ENCODE measurements around the gene NSUN6.
A peak's percentile ranks its signal among the peaks of the same experiment; 100 is the strongest.

The NSUN6 gene

GRCh38 chr10:18680754-18681153 lies 29.4 kb upstream of the NSUN6 start:
- in situ Hi-C loops (cut with HindIII; ENCODE audit: low pct_unique_long_range_greater_than_20kb, low sequenced_read_pairs) = no loop called here
- DNase-seq (ENCODE audit: low read depth in 1 of 2, low spot score in 1 of 2) = no peak
- TF ChIP-seq JUND (IDR thresholded peaks at IDR 0.05; ENCODE audit: low read depth) = no peak

GRCh38 chr10:18675086-18675801 lies 23.9 kb upstream of the NSUN6 start:
- in situ Hi-C loops (cut with HindIII; ENCODE audit: low pct_unique_long_range_greater_than_20kb, low sequenced_read_pairs) = no loop called here
- TF ChIP-seq JUND (IDR thresholded peaks at IDR 0.05; ENCODE audit: low read depth) = no peak
- DNase-seq (ENCODE audit: low read depth in 1 of 2, low spot score in 1 of 2) = no peak

GRCh38 chr10:18668026-18668425 lies 16.6 kb upstream of the NSUN6 start:
- DNase-seq (ENCODE audit: low read depth in 1 of 2, low spot score in 1 of 2) = no peak
- no peak for TF ChIP-seq JUND (IDR thresholded peaks at IDR 0.05; ENCODE audit: low read depth)
- in situ Hi-C loops (cut with HindIII; ENCODE audit: low pct_unique_long_range_greater_than_20kb, low sequenced_read_pairs) = no loop called here

GRCh38 chr10:18666810-18667209 lies 15.4 kb upstream of the NSUN6 start:
- in situ Hi-C loops (cut with HindIII; ENCODE audit: low pct_unique_long_range_greater_than_20kb, low sequenced_read_pairs) = no loop called here
- no peak for DNase-seq (ENCODE audit: low read depth in 1 of 2, low spot score in 1 of 2)
- no peak for TF ChIP-seq JUND (IDR thresholded peaks at IDR 0.05; ENCODE audit: low read depth)

GRCh38 chr10:18665815-18666558 lies 14.6 kb upstream of the NSUN6 start:
- in situ Hi-C loops (cut with HindIII; ENCODE audit: low pct_unique_long_range_greater_than_20kb, low sequenced_read_pairs) = no loop called here
- no peak for DNase-seq (ENCODE audit: low read depth in 1 of 2, low spot score in 1 of 2)
- no peak for TF ChIP-seq JUND (IDR thresholded peaks at IDR 0.05; ENCODE audit: low read depth)

- TF ChIP-seq JUND (IDR thresholded peaks at IDR 0.05; ENCODE audit: low read depth) = no peak
- DNase-seq (ENCODE audit: low read depth in 1 of 2, low spot score in 1 of 2) = no peak
- in situ Hi-C loops (cut with HindIII; ENCODE audit: low pct_unique_long_range_greater_than_20kb, low sequenced_read_pairs) = no loop called here
These were observed 13.6 kb upstream of the NSUN6 start for GRCh38 chr10:18664841-18665478.

- DNase-seq (ENCODE audit: low read depth in 1 of 2, low spot score in 1 of 2) = no peak
- no peak for TF ChIP-seq JUND (IDR thresholded peaks at IDR 0.05; ENCODE audit: low read depth)
- in situ Hi-C loops (cut with HindIII; ENCODE audit: low pct_unique_long_range_greater_than_20kb, low sequenced_read_pairs) = no loop called here
These were observed 9.5 kb upstream of the NSUN6 start for GRCh38 chr10:18660816-18661431.

GRCh38 chr10:18659819-18660535 lies 8.6 kb upstream of the NSUN6 start:
- in situ Hi-C loops (cut with HindIII; ENCODE audit: low pct_unique_long_range_greater_than_20kb, low sequenced_read_pairs) = no loop called here
- peak in 1 of 2 experiments; percentile 69 for DNase-seq (ENCODE audit: low read depth in 1 of 2, low spot score in 1 of 2)
- TF ChIP-seq JUND (IDR thresholded peaks at IDR 0.05; ENCODE audit: low read depth) = no peak

- in situ Hi-C loops (cut with HindIII; ENCODE audit: low pct_unique_long_range_greater_than_20kb, low sequenced_read_pairs) = no loop called here
- no peak for TF ChIP-seq JUND (IDR thresholded peaks at IDR 0.05; ENCODE audit: low read depth)
- peak; percentile 72 to 95 for DNase-seq (ENCODE audit: low read depth in 1 of 2, low spot score in 1 of 2)
These were observed 7.9 kb upstream of the NSUN6 start, which contains the start of gene ARL5B for GRCh38 chr10:18659125-18659818. TSS of gene ARL5B (plus strand) at chr10:18659431. CDS start at chr10:18659638, 207 bp downstream.

- peak in 1 of 2 experiments; percentile 4 for DNase-seq (ENCODE audit: low read depth in 1 of 2, low spot score in 1 of 2)
- no peak for TF ChIP-seq JUND (IDR thresholded peaks at IDR 0.05; ENCODE audit: low read depth)
These were observed 7.1 kb upstream of the NSUN6 start for GRCh38 chr10:18658271-18659124.

GRCh38 chr10:18656724-18657123 lies 5.3 kb upstream of the NSUN6 start:
- no peak for TF ChIP-seq JUND (IDR thresholded peaks at IDR 0.05; ENCODE audit: low read depth)
- in situ Hi-C loops (cut with HindIII; ENCODE audit: low pct_unique_long_range_greater_than_20kb, low sequenced_read_pairs) = no loop called here
- DNase-seq (ENCODE audit: low read depth in 1 of 2, low spot score in 1 of 2) = no peak

More at GRCh38 chr10:18658271-18659124, 7.1 kb upstream of the NSUN6 start:
- in situ Hi-C loops (cut with HindIII; ENCODE audit: low pct_unique_long_range_greater_than_20kb, low sequenced_read_pairs) = no loop called here
